C4-2B (cell line): ENCODE measurements around the gene ZCCHC17.

Source experiments
- ZFX ChIP-seq: fragments of 450-650 bp; IDR thresholded peaks from 2 replicates; pipeline ENCODE4 v1.6.1; 2017
- TF ChIP-seq, protein P1 (sequence below): fragments of 450-650 bp; conservative IDR thresholded peaks from 2 replicates; pipeline ENCODE4 v1.5.1; 2017; ENCODE audit warnings: mild to moderate bottlenecking

DNA sequence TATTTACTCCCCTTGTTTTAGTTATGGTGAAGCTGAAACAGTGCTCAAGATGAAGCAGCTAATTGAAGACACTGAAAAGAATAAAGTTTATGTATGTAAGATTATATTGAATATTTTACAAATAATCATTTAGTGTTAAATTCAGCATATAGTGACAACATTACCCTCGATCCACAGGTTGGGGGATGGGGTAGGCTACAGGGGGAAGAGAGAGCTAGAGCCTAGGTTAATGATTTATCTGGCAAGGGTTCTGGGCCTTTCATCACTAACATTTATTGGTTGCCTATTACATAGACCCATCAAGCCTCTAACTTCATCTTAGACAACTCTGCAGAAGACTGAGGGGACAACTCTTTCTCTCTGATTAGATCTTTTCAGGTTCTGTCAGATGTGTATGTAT, 21.3 kb downstream of the ZCCHC17 start:
- TF ChIP-seq, protein P1, sequence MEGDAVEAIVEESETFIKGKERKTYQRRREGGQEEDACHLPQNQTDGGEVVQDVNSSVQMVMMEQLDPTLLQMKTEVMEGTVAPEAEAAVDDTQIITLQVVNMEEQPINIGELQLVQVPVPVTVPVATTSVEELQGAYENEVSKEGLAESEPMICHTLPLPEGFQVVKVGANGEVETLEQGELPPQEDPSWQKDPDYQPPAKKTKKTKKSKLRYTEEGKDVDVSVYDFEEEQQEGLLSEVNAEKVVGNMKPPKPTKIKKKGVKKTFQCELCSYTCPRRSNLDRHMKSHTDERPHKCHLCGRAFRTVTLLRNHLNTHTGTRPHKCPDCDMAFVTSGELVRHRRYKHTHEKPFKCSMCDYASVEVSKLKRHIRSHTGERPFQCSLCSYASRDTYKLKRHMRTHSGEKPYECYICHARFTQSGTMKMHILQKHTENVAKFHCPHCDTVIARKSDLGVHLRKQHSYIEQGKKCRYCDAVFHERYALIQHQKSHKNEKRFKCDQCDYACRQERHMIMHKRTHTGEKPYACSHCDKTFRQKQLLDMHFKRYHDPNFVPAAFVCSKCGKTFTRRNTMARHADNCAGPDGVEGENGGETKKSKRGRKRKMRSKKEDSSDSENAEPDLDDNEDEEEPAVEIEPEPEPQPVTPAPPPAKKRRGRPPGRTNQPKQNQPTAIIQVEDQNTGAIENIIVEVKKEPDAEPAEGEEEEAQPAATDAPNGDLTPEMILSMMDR, result no peak
- TF ChIP-seq ZFX, result no peak
